Globus pallidus (tissue), 1 donor: ENCODE results near the gene DIDO1.
A peak's percentile ranks its signal among the peaks of the same experiment; 100 is the strongest.

Source experiments
- DNase-seq: peaks from one replicate; pipeline ENCODE4 v3.0.0-alpha.2; 2015; ENCODE audit warnings: low spot score

DIDO1 gene

DNA sequence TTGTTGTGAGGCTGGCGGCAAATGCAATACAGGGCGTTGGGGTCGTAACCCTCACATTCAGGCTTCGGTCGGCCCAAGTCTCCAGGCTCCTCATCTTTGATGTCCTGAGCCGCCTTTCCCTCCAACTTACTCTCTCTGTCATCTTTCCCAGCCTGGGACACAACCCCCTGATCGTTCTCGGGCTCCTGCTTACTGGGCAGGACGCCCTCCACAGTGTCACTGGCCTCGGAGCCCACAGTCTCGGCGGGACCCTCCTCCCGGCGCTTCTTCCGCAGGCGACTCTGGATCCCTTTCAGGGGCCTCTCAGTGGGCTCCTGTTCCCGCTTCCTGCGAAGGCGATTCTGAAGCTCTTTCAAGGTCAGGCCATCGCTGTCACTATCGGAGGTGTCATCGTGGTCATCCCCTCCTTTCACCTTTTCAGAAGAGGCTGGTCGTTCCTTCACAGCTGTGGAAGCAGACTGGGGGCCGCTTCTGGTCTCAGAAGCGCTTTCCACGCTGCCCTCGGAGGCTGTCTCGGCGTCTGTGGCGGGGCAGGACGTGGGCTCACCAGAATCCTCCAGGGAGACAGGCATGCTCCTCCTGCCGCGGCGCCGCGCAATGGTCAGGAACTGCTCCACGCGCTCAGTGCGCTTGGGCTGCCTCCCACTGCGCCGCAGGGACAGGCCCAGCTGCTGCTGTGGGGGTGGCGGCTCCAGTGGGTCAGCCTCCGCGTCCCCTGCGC, 15.4 kb downstream of the DIDO1 start:
- DNase-seq, result no peak

DNA sequence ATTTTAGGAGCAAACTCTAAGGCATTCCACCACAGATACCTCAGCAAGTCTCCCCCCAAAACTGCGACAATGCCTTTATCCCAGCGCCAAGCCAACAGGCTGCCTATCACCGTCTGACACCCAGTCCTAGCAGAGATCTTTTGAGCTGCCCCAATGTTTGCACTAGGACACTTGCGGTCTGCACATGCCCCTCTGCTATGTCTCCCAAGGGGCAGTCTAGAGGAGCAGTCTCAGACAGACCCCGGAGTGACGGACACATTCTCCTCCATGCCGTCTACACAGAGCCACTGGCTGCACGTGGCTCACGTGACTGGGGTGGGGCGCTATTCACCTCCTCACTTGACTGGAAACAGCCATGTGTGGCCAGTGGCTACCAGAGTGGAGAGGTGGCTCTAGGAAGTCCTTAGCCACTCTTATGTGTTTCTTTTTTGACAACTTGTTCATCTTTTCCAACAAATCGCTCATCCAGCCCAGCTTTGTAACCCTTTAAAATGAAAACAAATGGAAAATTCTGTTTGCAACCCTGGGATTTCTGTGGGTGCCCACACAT, 16.0 kb downstream of the DIDO1 start:
- DNase-seq, result no peak

GRCh38 chr20:62908971-62909791, 17.1 kb downstream of the DIDO1 start:
- DNase-seq, result no peak

- no peak for DNase-seq
These were observed 18.7 kb downstream of the DIDO1 start for GRCh38 chr20:62907384-62908317.

DNA sequence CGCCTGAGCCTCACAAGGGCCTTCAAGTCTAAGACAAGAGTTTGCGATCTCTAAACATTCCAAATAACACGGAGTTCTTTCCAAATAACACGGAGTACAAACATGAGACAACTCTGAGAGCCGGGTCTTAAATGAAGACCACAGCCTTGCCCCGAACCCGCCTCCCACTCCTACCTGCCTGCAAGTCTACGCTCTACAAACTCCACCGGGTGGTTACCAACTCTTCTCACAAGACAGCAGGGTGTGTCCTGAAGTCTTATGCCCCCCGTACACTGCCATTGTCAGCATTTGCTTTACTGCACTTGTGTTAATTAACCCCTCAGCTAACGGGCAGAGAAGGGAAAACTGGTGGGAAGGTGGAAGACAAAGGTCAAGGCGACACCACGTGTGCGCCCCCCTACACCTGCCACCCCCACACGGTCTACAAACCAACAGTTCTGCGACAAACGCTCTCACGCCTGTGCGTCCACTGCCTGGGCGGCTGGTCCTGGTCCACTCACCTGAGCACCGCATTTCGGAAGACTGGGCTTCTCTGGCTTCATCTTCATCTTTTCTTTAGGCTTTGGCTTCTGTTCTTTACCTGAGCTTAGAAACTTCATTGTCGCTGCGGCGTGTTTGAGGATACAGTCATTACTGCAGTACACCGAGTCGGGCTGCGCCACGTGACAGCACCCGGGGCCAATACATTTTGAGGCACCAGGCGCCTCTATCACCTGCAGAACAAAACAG, 19.5 kb downstream of the DIDO1 start:
- no peak for DNase-seq

DNA sequence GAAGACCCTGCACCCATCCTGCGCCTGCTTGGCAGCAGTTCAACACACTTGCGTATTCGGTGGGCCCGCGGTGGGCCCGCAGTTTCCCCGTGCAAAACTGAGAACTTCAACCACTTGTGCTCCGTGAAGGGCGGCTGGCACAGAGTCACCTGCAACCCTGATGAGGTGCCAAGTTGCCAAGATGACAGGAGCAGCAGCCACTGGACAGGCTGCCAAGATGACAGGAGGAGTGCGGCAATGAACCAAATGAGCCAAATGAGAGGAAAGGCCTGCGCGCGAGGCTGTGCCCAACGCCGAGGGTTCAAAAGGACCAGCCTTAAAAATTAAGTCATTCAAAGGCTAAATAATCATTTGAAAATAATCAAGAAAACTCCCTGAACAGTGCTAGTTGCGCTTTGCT, 20.1 kb downstream of the DIDO1 start:
- no peak for DNase-seq

- DNase-seq, result no peak
These were observed 20.7 kb downstream of the DIDO1 start for GRCh38 chr20:62905536-62906117.

DNA sequence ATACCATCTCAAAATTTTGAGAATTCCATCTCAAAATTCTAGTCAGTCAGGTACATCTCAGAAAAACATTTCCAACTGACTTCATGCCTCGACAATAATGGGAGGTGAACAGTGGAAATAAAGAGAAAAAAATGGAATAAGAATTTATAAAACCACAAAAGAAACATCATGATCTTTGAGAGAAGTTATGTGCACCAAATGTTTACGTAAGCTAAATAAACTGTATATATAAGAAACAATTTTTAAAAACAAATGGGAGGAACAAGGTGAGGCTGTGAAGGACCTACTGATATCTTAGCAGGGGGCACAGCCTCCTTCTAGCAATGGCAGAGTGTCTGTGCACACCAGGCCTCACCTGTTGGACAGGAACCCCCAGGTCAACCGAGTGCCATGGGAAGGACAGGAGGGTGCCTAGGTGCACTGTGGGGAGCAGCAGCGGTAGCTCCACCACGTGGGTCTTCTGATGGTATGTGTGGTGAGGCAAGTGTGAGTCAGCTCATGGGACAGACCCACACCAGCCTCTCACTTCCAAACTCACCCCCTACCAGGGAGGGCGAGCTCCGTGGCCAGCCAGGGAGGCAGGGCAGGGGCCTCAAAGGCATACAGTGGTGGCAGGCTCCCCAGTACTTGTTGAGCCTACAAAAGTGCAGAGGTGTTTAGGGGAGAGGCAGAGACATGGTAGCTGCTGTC, 23.2 kb downstream of the DIDO1 start:
- DNase-seq, result no peak

DNA sequence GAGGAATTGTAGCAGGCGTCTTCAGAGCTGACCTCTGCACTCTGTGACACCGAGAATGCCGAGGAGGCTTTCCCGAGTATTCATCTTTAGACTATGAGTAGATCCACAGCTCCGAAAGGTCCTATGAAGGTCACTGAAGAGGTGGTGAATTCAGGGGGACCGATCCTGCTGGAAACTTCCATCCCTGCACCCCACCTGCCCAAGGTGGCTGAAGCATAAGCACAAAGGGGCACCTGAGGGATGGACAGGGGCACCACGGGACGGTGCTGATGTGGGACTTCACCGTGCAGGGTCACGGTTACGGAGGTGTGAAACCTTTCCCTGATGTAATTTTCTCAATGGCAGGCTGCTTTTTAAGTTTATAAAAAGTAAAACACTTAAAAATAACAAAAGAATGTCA, 24.4 kb downstream of the DIDO1 start:
- no peak for DNase-seq

GRCh38 chr20:62900692-62901584, 25.4 kb downstream of the DIDO1 start:
- DNase-seq, result no peak

DNA sequence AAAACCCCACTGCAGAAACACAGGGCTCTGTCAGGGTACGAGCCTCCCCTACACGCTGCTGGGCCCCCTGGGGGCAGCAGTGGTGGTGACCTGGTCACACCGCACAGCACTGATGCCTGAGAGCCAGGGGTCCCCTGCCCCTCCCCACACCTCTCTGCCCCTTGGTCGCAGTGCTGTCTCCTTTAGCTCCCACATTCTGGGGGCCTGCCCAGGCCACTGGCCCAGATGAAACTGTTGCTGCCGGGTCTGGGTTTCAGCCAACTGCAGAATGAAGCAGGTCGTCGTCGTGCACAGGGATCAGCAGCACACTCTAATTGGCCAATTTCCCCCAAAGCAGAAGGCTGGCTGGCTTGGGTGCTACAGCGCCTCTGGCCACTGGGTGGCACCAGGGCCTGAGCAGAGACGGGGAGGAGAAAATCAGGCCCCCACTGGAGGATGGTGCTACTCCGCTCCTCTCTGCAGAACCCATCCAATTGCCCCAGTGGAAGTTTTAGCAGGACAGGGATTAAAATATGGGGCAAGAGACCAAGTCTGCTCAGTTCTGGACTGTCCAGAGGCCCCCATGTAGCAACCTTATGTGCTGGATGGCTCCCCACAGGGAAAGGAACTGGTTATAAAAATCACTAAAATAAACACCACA, 26.1 kb downstream of the DIDO1 start:
- DNase-seq, result peak; percentile 69

- DNase-seq, result no peak
These were observed 26.7 kb downstream of the DIDO1 start for GRCh38 chr20:62899633-62900051.

GRCh38 chr20:62898970-62899632, 27.2 kb downstream of the DIDO1 start:
- DNase-seq, result no peak

DNA sequence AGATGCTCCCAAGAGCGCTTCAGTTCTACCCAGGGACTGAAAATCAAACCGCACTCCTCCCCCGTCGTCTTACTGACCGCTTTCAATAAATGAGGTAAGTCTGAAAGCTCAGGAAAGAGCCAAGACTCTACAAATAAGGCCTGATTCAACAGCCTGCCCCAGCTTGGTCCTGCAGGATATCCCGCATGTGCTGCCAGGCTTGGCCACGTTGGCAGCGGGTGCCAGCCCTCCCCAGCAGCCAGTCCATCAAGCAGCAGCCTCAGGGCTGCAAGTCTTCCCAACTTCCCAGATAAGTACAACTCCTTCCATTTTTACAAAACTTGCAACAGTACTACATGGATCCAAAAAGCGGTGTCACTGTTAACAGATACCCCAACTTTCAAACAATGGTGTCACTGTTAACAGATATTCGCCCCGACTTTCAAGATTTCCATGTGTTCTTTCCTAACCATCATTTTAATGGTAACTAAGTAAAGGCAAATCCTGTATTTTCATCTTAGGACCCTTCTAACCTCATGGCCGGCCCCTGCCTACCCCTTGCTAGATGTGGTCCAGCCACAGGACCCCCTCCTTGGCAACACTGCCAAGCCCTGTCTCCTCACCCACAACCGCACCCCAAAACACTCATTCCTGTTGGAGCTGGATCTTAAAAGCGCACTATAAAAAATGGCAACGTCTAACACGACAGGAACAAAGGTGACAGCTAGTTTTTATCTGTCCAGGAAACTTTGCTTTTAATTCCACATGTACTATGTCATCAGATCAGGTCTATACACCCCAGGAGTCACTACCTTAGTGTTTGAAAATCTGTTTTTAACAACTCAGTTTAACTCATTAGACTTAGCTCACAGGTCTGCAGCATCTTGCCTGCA, 28.0 kb downstream of the DIDO1 start:
- no peak for DNase-seq

- DNase-seq, result no peak
These were observed 28.6 kb downstream of the DIDO1 start for GRCh38 chr20:62897666-62898065.

- no peak for DNase-seq
These were observed 29.8 kb downstream of the DIDO1 start for GRCh38 chr20:62896526-62896925.

- no peak for DNase-seq
These were observed 30.8 kb downstream of the DIDO1 start for GRCh38 chr20:62895539-62895938.
